ENCODE measurements around the gene KREMEN2.

The KREMEN2 gene

GRCh38 chr16:3013491-3013951, 49.4 kb downstream of the KREMEN2 start:
- Histone ChIP-seq H3K9me3 (ENCODE audit: insufficient read depth, low read length) (no peaks in the 10 kb centered on the region), H3K4me1 (ENCODE audit: low read length) (no peaks in the 10 kb centered on the region), H3K36me3 (replicated peaks; ENCODE audit: low read depth, low read length) (no peaks in the 10 kb centered on the region), H4K20me1 (ENCODE audit: insufficient read depth, low read length) (no peaks in the 10 kb centered on the region), H3K27ac (ENCODE audit: low read length) (no peak overlapping the region), H3K9ac (ENCODE audit: low read length) (no peak overlapping the region), H3K79me2 (ENCODE audit: low read length) (no peaks in the 10 kb centered on the region), H3K27me3 (ENCODE audit: low read depth, low read length) (peaks cover 10% of the 10 kb centered on the region), H2AFZ (ENCODE audit: low read depth, low read length) (no peak overlapping the region), H3K4me3 (ENCODE audit: low read length) (no peak overlapping the region), H3K4me2 (ENCODE audit: low read length) (no peak overlapping the region)
- TF ChIP-seq EZH2phosphoT487 (IDR thresholded peaks at IDR 0.05; ENCODE audit: low read depth) = no peak
- TF ChIP-seq CTCF (IDR thresholded peaks at IDR 0.05; ENCODE audit: low read depth, low read length) = no peak

DNA sequence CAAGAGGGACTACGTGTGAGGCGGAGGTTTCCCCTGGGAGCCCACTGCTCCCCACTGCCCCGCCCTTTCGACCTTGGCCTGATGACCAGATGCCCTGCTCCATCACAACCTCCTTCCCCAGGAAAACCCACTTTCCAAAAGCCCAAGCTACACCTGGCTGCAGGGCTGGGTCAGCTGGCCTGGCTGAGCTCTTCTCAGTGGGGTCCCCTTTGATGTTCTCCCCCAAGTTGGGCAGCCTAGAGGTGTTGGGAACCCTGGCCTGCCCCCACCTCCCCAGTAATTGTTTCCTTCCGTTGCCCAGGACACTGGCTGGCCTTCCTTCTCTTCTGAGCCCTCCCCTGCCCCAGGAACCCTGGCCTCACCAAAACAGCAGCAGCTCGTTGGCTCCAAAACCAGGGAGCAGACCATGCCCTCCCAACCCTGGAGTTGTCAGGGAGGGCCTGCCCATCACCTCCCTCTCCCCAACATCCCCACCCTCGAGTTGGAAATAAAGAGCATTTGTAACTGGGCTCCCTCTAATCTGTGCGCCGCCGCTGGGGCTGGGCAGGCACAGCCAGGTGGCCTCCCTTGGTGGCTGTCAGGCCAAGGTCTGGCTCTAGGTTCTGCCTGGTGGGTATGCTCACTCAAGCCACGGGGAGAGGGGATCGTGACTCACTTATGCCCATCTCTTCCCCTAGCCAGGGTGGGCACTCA, 50.1 kb downstream of the KREMEN2 start:
- Histone ChIP-seq H3K27ac (ENCODE audit: low read length) (no peak overlapping the region), H4K20me1 (ENCODE audit: insufficient read depth, low read length) (no peaks in the 10 kb centered on the region), H2AFZ (ENCODE audit: low read depth, low read length) (no peak overlapping the region), H3K4me1 (ENCODE audit: low read length) (no peaks in the 10 kb centered on the region), H3K9me3 (ENCODE audit: insufficient read depth, low read length) (no peaks in the 10 kb centered on the region), H3K36me3 (replicated peaks; ENCODE audit: low read depth, low read length) (no peaks in the 10 kb centered on the region), H3K79me2 (ENCODE audit: low read length) (no peaks in the 10 kb centered on the region), H3K27me3 (ENCODE audit: low read depth, low read length) (peaks cover 7% of the 10 kb centered on the region; the same call in 1 of the 2 replicates), H3K4me3 (ENCODE audit: low read length) (no peak overlapping the region), H3K4me2 (ENCODE audit: low read length) (no peak overlapping the region), H3K9ac (ENCODE audit: low read length) (no peak overlapping the region)
- TF ChIP-seq EZH2phosphoT487 (IDR thresholded peaks at IDR 0.05; ENCODE audit: low read depth) = no peak
- TF ChIP-seq CTCF (IDR thresholded peaks at IDR 0.05; ENCODE audit: low read depth, low read length) = no peak

GRCh38 chr16:3014971-3015370, 50.9 kb downstream of the KREMEN2 start:
- no peak overlapping the region for H2AFZ ChIP-seq (ENCODE audit: low read depth, low read length)
- no peak overlapping the region for H3K27ac ChIP-seq (ENCODE audit: low read length)
- H3K4me1 ChIP-seq (ENCODE audit: low read length) = 0 out of 2 replicates have a peak, but pooled peaks cover 3% of the 10 kb centered on the region
- H3K79me2 ChIP-seq (ENCODE audit: low read length) = no peaks in the 10 kb centered on the region
- H3K9me3 ChIP-seq (ENCODE audit: insufficient read depth, low read length) = no peaks in the 10 kb centered on the region
- peaks cover 7% of the 10 kb centered on the region; the same call in 1 of the 2 replicates for H3K27me3 ChIP-seq (ENCODE audit: low read depth, low read length)
- H4K20me1 ChIP-seq (ENCODE audit: insufficient read depth, low read length) = no peaks in the 10 kb centered on the region
- TF ChIP-seq CTCF (IDR thresholded peaks at IDR 0.05; ENCODE audit: low read depth, low read length) (no peak), EZH2phosphoT487 (IDR thresholded peaks at IDR 0.05; ENCODE audit: low read depth) (no peak)
- no peak overlapping the region for H3K9ac ChIP-seq (ENCODE audit: low read length)
- no peak overlapping the region for H3K4me3 ChIP-seq (ENCODE audit: low read length)
- no peak overlapping the region for H3K4me2 ChIP-seq (ENCODE audit: low read length)
- no peaks in the 10 kb centered on the region for H3K36me3 ChIP-seq (replicated peaks; ENCODE audit: low read depth, low read length)

DNA sequence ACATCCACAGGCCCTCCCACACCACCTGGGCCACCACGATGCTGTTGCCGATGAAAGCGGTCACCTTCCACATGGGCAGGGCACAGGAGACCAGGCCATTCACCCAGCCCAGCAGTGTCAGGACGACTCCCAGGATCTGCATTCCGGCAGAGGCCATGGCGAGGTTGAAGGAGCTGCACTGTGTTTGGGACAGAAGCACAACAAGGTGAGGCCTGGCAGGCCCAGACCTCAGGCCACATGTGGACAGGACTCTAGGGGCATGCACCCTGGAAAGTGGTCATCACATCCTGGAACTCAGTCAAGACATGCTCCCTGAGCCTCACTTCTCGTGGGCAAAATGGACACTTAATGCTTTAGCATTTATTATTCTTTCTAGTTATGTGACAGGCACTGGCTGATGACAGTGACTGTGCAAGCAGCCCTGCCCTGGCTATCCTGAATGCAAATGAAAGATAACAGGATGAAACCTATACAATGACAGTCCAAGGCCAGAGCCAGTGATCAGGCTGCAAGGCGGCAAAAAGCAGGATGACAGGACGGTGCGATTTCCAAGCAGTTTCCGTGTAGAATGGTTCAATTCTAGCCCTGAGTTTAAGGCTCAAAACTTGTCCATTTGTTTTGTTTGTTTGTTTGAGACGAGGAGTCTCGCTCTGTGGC, 51.9 kb downstream of the KREMEN2 start:
- H3K9ac ChIP-seq (ENCODE audit: low read length) = no peak overlapping the region
- H2AFZ ChIP-seq (ENCODE audit: low read depth, low read length) = no peak overlapping the region
- H3K36me3 ChIP-seq (replicated peaks; ENCODE audit: low read depth, low read length) = no peaks in the 10 kb centered on the region
- H3K27ac ChIP-seq (ENCODE audit: low read length) = no peak overlapping the region
- no peaks in the 10 kb centered on the region for H3K9me3 ChIP-seq (ENCODE audit: insufficient read depth, low read length)
- H3K79me2 ChIP-seq (ENCODE audit: low read length) = no peaks in the 10 kb centered on the region
- no peaks in the 10 kb centered on the region for H4K20me1 ChIP-seq (ENCODE audit: insufficient read depth, low read length)
- H3K4me2 ChIP-seq (ENCODE audit: low read length) = no peak overlapping the region
- peaks cover 9% of the 10 kb centered on the region for H3K4me1 ChIP-seq (ENCODE audit: low read length)
- no peak overlapping the region for H3K4me3 ChIP-seq (ENCODE audit: low read length)
- H3K27me3 ChIP-seq (ENCODE audit: low read depth, low read length) = peaks cover 7% of the 10 kb centered on the region; the same call in 1 of the 2 replicates
- TF ChIP-seq CTCF (IDR thresholded peaks at IDR 0.05; ENCODE audit: low read depth, low read length) = no peak
- TF ChIP-seq EZH2phosphoT487 (IDR thresholded peaks at IDR 0.05; ENCODE audit: low read depth) = no peak
